Measurements from ENCODE around the gene ARL6.

- TF ChIP-seq CTCF (IDR thresholded peaks at IDR 0.05) (no peak), POLR2A (IDR thresholded peaks at IDR 0.05) (no peak)
Observed at GRCh38 chr3:97841956-97842355, 77.4 kb downstream of the ARL6 start.
